ENCODE measurements around the gene GPS2. TPM values are rescaled to one million over a fixed set of nuclear protein-coding genes. Genes with fewer than 3 reads are reported as not detected.
"Not testable (repeated sequence)": the region's sequence is repeated elsewhere in the genome, so short reads cannot be mapped to it uniquely, and the experiment has no call there.

Gene GPS2
- total RNA-seq, 1 experiment from 2014 or later, result 62.6 TPM

DNA sequence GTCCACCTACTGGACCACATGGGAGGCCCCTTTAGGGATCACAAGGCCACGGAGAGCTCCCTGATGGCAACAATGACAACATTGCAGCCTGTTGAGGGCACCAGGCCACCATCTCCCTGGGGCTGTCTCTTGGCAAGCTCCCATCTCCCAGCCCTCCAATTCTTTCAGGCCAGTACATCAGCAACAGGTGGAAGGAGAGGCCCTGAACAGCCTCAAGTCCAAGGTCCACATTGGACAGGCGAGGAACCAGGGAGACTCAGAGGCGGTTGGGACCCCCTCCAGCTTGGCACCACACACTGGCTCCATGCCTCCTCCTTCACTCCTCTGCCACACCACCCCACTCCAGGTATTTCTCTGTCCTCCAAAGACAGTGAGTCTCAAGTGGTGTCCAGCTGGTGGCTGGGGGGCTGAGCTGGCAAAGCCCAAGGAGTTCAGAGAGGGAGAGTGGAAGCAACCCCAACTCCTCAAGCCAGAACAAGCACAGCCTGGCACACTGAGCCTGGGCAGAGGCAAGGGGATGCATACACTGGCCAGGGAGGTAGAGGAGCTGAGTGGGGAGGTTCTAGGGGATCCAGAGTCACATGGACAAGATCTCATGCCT, 19.9 kb upstream of the GPS2 start:
- Histone ChIP-seq H3K79me2 (ENCODE audit: insufficient read depth, low read length) (no peaks in the 10 kb centered on the region), H2BK5ac (ENCODE audit: insufficient read length, low read length) (no peak overlapping the region), H3K9ac (ENCODE audit: extremely low read depth, insufficient read length, low read length) (no peak overlapping the region), H2BK12ac (ENCODE audit: insufficient read length, low read depth, low read length) (no peak overlapping the region), H4K91ac (ENCODE audit: insufficient read length, low read depth, low read length) (no peak overlapping the region), H3K27me3 (ENCODE audit: insufficient read depth, low read length) (no peaks in the 10 kb centered on the region), H3K4me1 (ENCODE audit: insufficient read depth, low read length) (peaks cover 4% of the 10 kb centered on the region; the same call in 1 of the 2 replicates), H2BK15ac (ENCODE audit: low read depth, low read length) (no peak overlapping the region), H3K4ac (ENCODE audit: low read depth, low read length) (no peak overlapping the region), H3K18ac (ENCODE audit: insufficient read length, low read depth, low read length) (no peak overlapping the region), H4K20me1 (ENCODE audit: control insufficient read depth, insufficient read depth, insufficient read length) (no peaks in the 10 kb centered on the region), H3K23me2 (ENCODE audit: insufficient read length, low read depth, low read length, poor library complexity, severe bottlenecking) (peaks cover 6% of the 10 kb centered on the region), H3K27ac (ENCODE audit: insufficient read length, low read depth, low read length) (no peak overlapping the region), H3T11ph (ENCODE audit: low read length) (no peak overlapping the region), H3K56ac (ENCODE audit: insufficient read length, low read depth, low read length) (no peak overlapping the region), H4K8ac (replicated peaks; ENCODE audit: insufficient read length, low read depth, low read length) (no peak overlapping the region), H3K14ac (ENCODE audit: insufficient read depth, low read length) (no peak overlapping the region), H2AFZ (ENCODE audit: low read length) (no peak overlapping the region), H2AK5ac (ENCODE audit: insufficient read length, low read length) (no peak overlapping the region), H3K4me2 (ENCODE audit: insufficient read depth, insufficient read length, low read length) (no peak overlapping the region), H4K5ac (ENCODE audit: insufficient read length, low read depth, low read length) (no peak overlapping the region), H2BK20ac (ENCODE audit: low read depth, low read length, poor library complexity, severe bottlenecking) (no peak overlapping the region), H3K9me3 (ENCODE audit: control insufficient read depth, low read depth, low read length) (no peaks in the 10 kb centered on the region), H3K79me1 (ENCODE audit: insufficient read depth, low read depth, low read length, poor library complexity, severe bottlenecking) (no peaks in the 10 kb centered on the region), H2BK120ac (ENCODE audit: low read depth, low read length, poor library complexity, severe bottlenecking) (no peak overlapping the region), H3K23ac (ENCODE audit: insufficient read length, low read depth, low read length) (no peak overlapping the region)
- Mint-ChIP-seq H3K4me3 (peak overlapping the region in 1 of 2 experiments; percentile 25; a peak in 1 of 5 replicates), H3K9me3 (no peaks in the 10 kb centered on the region), H3K27me3 (ENCODE audit: low read depth) (no peaks in the 10 kb centered on the region; the same call in 1 of the 2 replicates), H3K36me3 (ENCODE audit: insufficient read depth in 1 of 3, low read depth in 3 of 3) (no peaks in the 10 kb centered on the region; a peak in 1 of 7 replicates), H3K27ac (no peak overlapping the region), H3K4me1 (peaks cover 23 to 38% of the 10 kb centered on the region in 2 experiments)
- no peak for DNase-seq
- WGBS (ENCODE audit: extremely low coverage, insufficient read length, low lambda C conversion rate), result no CpG with 5 or more reads among the region's 3 CpGs
- TF ChIP-seq, protein P1, sequence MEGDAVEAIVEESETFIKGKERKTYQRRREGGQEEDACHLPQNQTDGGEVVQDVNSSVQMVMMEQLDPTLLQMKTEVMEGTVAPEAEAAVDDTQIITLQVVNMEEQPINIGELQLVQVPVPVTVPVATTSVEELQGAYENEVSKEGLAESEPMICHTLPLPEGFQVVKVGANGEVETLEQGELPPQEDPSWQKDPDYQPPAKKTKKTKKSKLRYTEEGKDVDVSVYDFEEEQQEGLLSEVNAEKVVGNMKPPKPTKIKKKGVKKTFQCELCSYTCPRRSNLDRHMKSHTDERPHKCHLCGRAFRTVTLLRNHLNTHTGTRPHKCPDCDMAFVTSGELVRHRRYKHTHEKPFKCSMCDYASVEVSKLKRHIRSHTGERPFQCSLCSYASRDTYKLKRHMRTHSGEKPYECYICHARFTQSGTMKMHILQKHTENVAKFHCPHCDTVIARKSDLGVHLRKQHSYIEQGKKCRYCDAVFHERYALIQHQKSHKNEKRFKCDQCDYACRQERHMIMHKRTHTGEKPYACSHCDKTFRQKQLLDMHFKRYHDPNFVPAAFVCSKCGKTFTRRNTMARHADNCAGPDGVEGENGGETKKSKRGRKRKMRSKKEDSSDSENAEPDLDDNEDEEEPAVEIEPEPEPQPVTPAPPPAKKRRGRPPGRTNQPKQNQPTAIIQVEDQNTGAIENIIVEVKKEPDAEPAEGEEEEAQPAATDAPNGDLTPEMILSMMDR (conservative IDR thresholded peaks at IDR 0.05), result no peak

DNA sequence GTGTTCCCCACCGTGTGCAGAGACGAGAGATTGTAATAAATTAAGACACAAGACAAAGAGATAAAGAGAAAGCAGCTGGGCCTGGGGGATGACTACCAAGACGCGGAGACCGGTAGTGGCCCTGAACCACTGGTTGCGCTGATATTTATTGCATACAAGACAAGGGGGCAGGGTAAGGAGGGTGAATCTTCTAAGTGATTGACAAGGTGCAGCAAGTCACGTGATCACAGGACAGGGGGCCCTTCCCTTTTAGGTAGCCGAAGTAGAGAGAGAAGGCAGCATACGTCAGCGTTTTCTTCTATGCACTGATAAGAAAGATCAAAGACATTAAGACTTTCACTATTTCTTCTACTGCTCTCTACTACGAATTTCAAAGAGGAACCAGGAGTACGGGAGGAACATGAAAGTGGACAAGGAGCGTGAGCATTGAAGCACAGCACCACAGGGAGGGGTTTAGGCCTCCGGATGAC, 17.5 kb upstream of the GPS2 start:
- H3K4me2 ChIP-seq (ENCODE audit: insufficient read depth, insufficient read length, low read length); H3K23ac ChIP-seq (ENCODE audit: insufficient read length, low read depth, low read length); H4K20me1 ChIP-seq (ENCODE audit: control insufficient read depth, insufficient read depth, insufficient read length); H3K79me2 ChIP-seq (ENCODE audit: insufficient read depth, low read length); H4K91ac ChIP-seq (ENCODE audit: insufficient read length, low read depth, low read length); H2AK5ac ChIP-seq (ENCODE audit: insufficient read length, low read length); DNase-seq; H3T11ph ChIP-seq (ENCODE audit: low read length); H3K36me3 Mint-ChIP-seq (ENCODE audit: insufficient read depth in 1 of 3, low read depth in 3 of 3); H2BK5ac ChIP-seq (ENCODE audit: insufficient read length, low read length); H3K14ac ChIP-seq (ENCODE audit: insufficient read depth, low read length); H3K56ac ChIP-seq (ENCODE audit: insufficient read length, low read depth, low read length); H2AFZ ChIP-seq (ENCODE audit: low read length); H2BK15ac ChIP-seq (ENCODE audit: low read depth, low read length); H3K9me3 Mint-ChIP-seq; H3K4ac ChIP-seq (ENCODE audit: low read depth, low read length); H3K9me3 ChIP-seq (ENCODE audit: control insufficient read depth, low read depth, low read length); H3K9ac ChIP-seq (ENCODE audit: extremely low read depth, insufficient read length, low read length); H4K5ac ChIP-seq (ENCODE audit: insufficient read length, low read depth, low read length); H2BK12ac ChIP-seq (ENCODE audit: insufficient read length, low read depth, low read length); H4K8ac ChIP-seq (replicated peaks; ENCODE audit: insufficient read length, low read depth, low read length); H3K79me1 ChIP-seq (ENCODE audit: insufficient read depth, low read depth, low read length, poor library complexity, severe bottlenecking); H2BK120ac ChIP-seq (ENCODE audit: low read depth, low read length, poor library complexity, severe bottlenecking); H3K4me1 ChIP-seq (ENCODE audit: insufficient read depth, low read length); H2BK20ac ChIP-seq (ENCODE audit: low read depth, low read length, poor library complexity, severe bottlenecking); H3K27me3 Mint-ChIP-seq (ENCODE audit: low read depth); H3K27me3 ChIP-seq (ENCODE audit: insufficient read depth, low read length); H3K27ac ChIP-seq (ENCODE audit: insufficient read length, low read depth, low read length); H3K18ac ChIP-seq (ENCODE audit: insufficient read length, low read depth, low read length): not testable (repeated sequence)
- no CpG with 5 or more reads among the region's 14 CpGs for WGBS (ENCODE audit: extremely low coverage, insufficient read length, low lambda C conversion rate)
- H3K4me1 Mint-ChIP-seq, result peaks cover 34 to 45% of the 10 kb centered on the region in 2 experiments
- peak overlapping the region in 1 of 2 experiments; percentile 29; a peak in 1 of 5 replicates for H3K4me3 Mint-ChIP-seq
- H3K27ac Mint-ChIP-seq, result peak overlapping the region in 1 of 3 experiments; percentile 38; a peak in 2 of 7 replicates
- peaks cover 14% of the 10 kb centered on the region for H3K23me2 ChIP-seq (ENCODE audit: insufficient read length, low read depth, low read length, poor library complexity, severe bottlenecking)

Measured in H9 (cell line).